HepG2 (cell line): ENCODE results near the gene ATP5MK. TPM values are rescaled to one million over a fixed set of nuclear protein-coding genes. Genes with fewer than 3 reads are reported as not detected.

Source experiments
- EHMT2 ChIP-seq: fragments of 200-600 bp; sonication (generic); IDR thresholded peaks from 2 replicates; pipeline ENCODE4 v1.7.0; 2017; ENCODE audit warnings: antibody characterized with exemption, low read depth, low read length, borderline replicate concordance
- LCORL ChIP-seq, 2 experiments: fragments of 450-650 bp in 1 of 2; sonication (generic) in 1 of 2; formaldehyde crosslinking in 1 of 2; IDR thresholded peaks; 2 replicates each; pipeline versions ENCODE4 v1.5.0 to v1.6.1; 2017 to 2020; ENCODE audit warnings: antibody characterized with exemption in 1 of 2, missing genetic modification reagents in 1 of 2
- PRDM4 ChIP-seq: sonication (generic); formaldehyde crosslinking; IDR thresholded peaks from 2 replicates; pipeline ENCODE4 v1.9.0; 2021; ENCODE audit warnings: missing genetic modification reagents, borderline replicate concordance
- RORA ChIP-seq: sonication (generic); formaldehyde crosslinking; IDR thresholded peaks from 2 replicates; pipeline ENCODE4 v1.5.0; 2020; ENCODE audit warnings: mild to moderate bottlenecking, missing genetic modification reagents, moderate library complexity
- SRSF4 ChIP-seq: fragments of 200-400 bp; formaldehyde crosslinking; IDR thresholded peaks from one replicate; pipeline ENCODE4 v1.6.1; 2018; ENCODE audit warnings: mild to moderate bottlenecking, low read depth, low read length, moderate library complexity; ENCODE audit not compliant: poor library complexity, severe bottlenecking
- SUZ12 ChIP-seq: fragments of 150-350 bp; IDR thresholded peaks from 2 replicates; pipeline ENCODE4 v1.6.1; 2014; ENCODE audit warnings: low read depth, low read length
- ZEB1 ChIP-seq: IDR thresholded peaks from 2 replicates; pipeline ENCODE4 v1.6.1; 2012; ENCODE audit warnings: mild to moderate bottlenecking, low read depth, inconsistent platforms; ENCODE audit not compliant: insufficient replicate concordance
- ZNF138 ChIP-seq: sonication (generic); formaldehyde crosslinking; IDR thresholded peaks from 2 replicates; pipeline ENCODE4 v1.5.0; 2020; ENCODE audit warnings: mild to moderate bottlenecking, low read depth, missing genetic modification reagents
- ZNF263 ChIP-seq: sonication (generic); formaldehyde crosslinking; IDR thresholded peaks from 2 replicates; pipeline ENCODE4 v1.4.0; 2020; ENCODE audit warnings: missing genetic modification reagents
- ZNF282 ChIP-seq: fragments of 450-650 bp; IDR thresholded peaks from 2 replicates; pipeline ENCODE4 v1.6.1; 2018; ENCODE audit not compliant: partially characterized antibody
- ZNF589 ChIP-seq: sonication (generic); formaldehyde crosslinking; conservative IDR thresholded peaks from 2 replicates; pipeline ENCODE4 v1.8.0; 2022; ENCODE audit warnings: mild to moderate bottlenecking, moderate library complexity, missing genetic modification reagents
- polyA plus RNA-seq, 8 experiments: library from polyadenylated mRNA; depleted of rRNA in 3 of 8; stranded (reverse) in 7 of 8; unstranded in 1 of 8; fragments of >200 nt; fragmentation: Illumina TruSeq in 4 of 8; extraction: Trizol in 4 of 8; gene quantifications; 2 replicates each; pipeline versions ENCODE4 v1.2.1 to v1.2.3, GENCODE V29; 2011 to 2016; ENCODE audit warnings: low read depth in 4 of 8, missing spikeins in 1 of 8, mixed read lengths in 1 of 8; ENCODE audit not compliant: insufficient read depth in 1 of 8
- total RNA-seq, 5 experiments: library from RNA; depleted of rRNA; stranded (reverse); fragments of >200 nt; fragmentation: Illumina TruSeq; extraction: Trizol; gene quantifications; 2 replicates each; pipeline ENCODE4 v1.2.3, GENCODE V29; 2016; ENCODE audit warnings: low read depth in 1 of 5
- TF ChIP-seq, protein P1 (sequence below): fragments of 450-650 bp; IDR thresholded peaks from 2 replicates; pipeline ENCODE4 v1.6.1; 2017; ENCODE audit warnings: mild to moderate bottlenecking
- TF ChIP-seq, protein P2 (sequence below): sonication (generic); formaldehyde crosslinking; IDR thresholded peaks from 2 replicates; pipeline ENCODE4 v1.4.0; 2020; ENCODE audit warnings: missing genetic modification reagents, mild to moderate bottlenecking, borderline replicate concordance
- TF ChIP-seq, protein P3 (sequence below): IDR thresholded peaks from 2 replicates; pipeline ENCODE4 v1.6.1; 2012; ENCODE audit warnings: low read length, improper control_type of control experiment

ATP5MK gene
- total and polyA plus RNA-seq, 2 of the 13 experiments (the other 11 are each of a cell fraction or from before 2014, with no cell fraction given) = 312 to 517 TPM

- TF ChIP-seq, protein P1, sequence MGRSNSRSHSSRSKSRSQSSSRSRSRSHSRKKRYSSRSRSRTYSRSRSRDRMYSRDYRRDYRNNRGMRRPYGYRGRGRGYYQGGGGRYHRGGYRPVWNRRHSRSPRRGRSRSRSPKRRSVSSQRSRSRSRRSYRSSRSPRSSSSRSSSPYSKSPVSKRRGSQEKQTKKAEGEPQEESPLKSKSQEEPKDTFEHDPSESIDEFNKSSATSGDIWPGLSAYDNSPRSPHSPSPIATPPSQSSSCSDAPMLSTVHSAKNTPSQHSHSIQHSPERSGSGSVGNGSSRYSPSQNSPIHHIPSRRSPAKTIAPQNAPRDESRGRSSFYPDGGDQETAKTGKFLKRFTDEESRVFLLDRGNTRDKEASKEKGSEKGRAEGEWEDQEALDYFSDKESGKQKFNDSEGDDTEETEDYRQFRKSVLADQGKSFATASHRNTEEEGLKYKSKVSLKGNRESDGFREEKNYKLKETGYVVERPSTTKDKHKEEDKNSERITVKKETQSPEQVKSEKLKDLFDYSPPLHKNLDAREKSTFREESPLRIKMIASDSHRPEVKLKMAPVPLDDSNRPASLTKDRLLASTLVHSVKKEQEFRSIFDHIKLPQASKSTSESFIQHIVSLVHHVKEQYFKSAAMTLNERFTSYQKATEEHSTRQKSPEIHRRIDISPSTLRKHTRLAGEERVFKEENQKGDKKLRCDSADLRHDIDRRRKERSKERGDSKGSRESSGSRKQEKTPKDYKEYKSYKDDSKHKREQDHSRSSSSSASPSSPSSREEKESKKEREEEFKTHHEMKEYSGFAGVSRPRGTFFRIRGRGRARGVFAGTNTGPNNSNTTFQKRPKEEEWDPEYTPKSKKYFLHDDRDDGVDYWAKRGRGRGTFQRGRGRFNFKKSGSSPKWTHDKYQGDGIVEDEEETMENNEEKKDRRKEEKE = no peak
- peak; percentile 31; the same call in 1 of the 2 replicates for TF ChIP-seq SUZ12
- no peak for TF ChIP-seq ZNF282
- TF ChIP-seq ZNF263 (CRISPR knock-in tag) = 0 out of 2 replicates have a peak, but pooled peaks have one; percentile 37
- no peak for TF ChIP-seq RORA
- no peak for TF ChIP-seq PRDM4 (CRISPR knock-in tag)
- no peak for TF ChIP-seq EHMT2
- peak; percentile 86; the same call in 1 of the 2 replicates for TF ChIP-seq ZNF138 (CRISPR knock-in tag)
- TF ChIP-seq LCORL (IDR thresholded peaks at IDR 0.05) = no peak
- TF ChIP-seq LCORL (CRISPR knock-in tag; IDR thresholded peaks at IDR 0.05) = no peak; the same call in 1 of the 2 replicates
- TF ChIP-seq, protein P2, sequence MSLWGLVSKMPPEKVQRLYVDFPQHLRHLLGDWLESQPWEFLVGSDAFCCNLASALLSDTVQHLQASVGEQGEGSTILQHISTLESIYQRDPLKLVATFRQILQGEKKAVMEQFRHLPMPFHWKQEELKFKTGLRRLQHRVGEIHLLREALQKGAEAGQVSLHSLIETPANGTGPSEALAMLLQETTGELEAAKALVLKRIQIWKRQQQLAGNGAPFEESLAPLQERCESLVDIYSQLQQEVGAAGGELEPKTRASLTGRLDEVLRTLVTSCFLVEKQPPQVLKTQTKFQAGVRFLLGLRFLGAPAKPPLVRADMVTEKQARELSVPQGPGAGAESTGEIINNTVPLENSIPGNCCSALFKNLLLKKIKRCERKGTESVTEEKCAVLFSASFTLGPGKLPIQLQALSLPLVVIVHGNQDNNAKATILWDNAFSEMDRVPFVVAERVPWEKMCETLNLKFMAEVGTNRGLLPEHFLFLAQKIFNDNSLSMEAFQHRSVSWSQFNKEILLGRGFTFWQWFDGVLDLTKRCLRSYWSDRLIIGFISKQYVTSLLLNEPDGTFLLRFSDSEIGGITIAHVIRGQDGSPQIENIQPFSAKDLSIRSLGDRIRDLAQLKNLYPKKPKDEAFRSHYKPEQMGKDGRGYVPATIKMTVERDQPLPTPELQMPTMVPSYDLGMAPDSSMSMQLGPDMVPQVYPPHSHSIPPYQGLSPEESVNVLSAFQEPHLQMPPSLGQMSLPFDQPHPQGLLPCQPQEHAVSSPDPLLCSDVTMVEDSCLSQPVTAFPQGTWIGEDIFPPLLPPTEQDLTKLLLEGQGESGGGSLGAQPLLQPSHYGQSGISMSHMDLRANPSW (CRISPR knock-in tag) = no peak
- TF ChIP-seq, protein P3, sequence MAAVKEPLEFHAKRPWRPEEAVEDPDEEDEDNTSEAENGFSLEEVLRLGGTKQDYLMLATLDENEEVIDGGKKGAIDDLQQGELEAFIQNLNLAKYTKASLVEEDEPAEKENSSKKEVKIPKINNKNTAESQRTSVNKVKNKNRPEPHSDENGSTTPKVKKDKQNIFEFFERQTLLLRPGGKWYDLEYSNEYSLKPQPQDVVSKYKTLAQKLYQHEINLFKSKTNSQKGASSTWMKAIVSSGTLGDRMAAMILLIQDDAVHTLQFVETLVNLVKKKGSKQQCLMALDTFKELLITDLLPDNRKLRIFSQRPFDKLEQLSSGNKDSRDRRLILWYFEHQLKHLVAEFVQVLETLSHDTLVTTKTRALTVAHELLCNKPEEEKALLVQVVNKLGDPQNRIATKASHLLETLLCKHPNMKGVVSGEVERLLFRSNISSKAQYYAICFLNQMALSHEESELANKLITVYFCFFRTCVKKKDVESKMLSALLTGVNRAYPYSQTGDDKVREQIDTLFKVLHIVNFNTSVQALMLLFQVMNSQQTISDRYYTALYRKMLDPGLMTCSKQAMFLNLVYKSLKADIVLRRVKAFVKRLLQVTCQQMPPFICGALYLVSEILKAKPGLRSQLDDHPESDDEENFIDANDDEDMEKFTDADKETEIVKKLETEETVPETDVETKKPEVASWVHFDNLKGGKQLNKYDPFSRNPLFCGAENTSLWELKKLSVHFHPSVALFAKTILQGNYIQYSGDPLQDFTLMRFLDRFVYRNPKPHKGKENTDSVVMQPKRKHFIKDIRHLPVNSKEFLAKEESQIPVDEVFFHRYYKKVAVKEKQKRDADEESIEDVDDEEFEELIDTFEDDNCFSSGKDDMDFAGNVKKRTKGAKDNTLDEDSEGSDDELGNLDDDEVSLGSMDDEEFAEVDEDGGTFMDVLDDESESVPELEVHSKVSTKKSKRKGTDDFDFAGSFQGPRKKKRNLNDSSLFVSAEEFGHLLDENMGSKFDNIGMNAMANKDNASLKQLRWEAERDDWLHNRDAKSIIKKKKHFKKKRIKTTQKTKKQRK = no peak
- TF ChIP-seq ZNF589 (CRISPR knock-in tag) = no peak
- TF ChIP-seq ZEB1 = peak; percentile 16
- TF ChIP-seq SRSF4 = no peak
These were observed 45.6 kb downstream of the ATP5MK start, which contains the start of gene PCGF6 (continued) for GRCh38 chr10:103350517-103351260.
